ENCODE results near the gene VPS4A. TPM values are rescaled to one million over a fixed set of nuclear protein-coding genes. Genes with fewer than 3 reads are reported as not detected.

VPS4A gene
- polyA plus RNA-seq, 1 donor from 2014 or later, result 46.3 TPM

DNA sequence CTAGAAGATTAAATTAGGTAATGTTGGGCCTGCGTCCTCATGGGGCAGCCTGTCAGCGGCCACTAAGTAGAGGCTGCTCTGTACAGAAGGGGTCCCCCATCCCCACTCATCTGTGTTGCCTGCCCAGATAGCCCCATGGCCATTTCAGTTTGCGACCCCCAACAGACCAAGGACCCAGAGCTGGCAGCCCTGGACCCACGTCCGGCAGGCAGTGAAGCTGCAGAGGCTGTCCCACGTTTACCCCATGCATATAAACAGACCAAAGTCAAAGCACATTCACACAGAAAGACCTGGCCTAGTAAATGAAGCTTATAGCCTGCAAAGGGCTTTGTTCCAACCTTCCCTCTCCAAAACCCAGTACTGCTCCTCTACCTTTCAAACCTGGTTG, 14.6 kb downstream of the VPS4A start:
- Histone ChIP-seq H3K27me3 (ENCODE audit: insufficient read depth, low read depth, low read length) (no peaks in the 10 kb centered on the region), H3K4me2 (ENCODE audit: low read length) (no peak overlapping the region)

DNA sequence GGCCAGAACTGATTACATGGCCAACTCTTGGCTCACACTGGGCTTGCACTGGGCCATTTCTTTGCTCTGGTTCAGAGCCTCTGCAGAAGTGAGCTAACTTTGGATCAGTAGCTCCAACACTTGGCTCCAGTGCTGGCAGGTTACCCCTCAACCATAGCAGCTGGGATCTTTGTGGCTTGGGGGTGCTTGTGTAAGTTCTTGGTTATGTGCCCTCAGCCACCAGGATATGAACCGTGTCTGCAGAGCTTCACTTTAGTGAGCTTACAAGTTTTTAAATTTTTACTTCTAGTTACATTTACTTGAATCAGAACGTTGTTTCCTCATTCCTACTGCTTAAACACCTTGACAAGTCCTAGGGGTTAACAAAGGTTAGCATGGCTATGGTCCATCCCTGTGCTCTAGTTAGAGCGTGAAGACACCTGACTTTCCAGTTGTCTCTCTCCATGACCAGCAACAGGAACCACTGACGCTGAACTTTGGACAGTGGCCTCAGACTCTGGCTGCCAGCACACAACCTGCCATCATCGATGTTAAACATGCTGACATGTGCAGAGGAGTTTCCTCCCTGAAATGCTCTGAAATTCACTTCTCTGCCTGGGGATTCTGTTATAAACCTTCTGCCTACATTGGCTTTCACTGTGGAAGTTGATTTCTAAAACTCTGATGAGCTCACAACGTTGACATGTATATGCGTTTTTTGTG, 15.2 kb downstream of the VPS4A start:
- H3K9me2 ChIP-seq (ENCODE audit: insufficient read depth, low read length), result no peaks in the 10 kb centered on the region
- no peak overlapping the region for H2AFZ ChIP-seq (ENCODE audit: low read depth, low read length)
- H3K9me3 ChIP-seq (ENCODE audit: low read length), result no peaks in the 10 kb centered on the region
- no peaks in the 10 kb centered on the region for H3K27me3 ChIP-seq (ENCODE audit: insufficient read depth, low read depth, low read length)
- H3K79me2 ChIP-seq (replicated peaks; ENCODE audit: insufficient read depth, low read length), result peaks cover 34% of the 10 kb centered on the region
- no peaks in the 10 kb centered on the region for H3F3A ChIP-seq (ENCODE audit: insufficient read depth, low read length, poor library complexity, severe bottlenecking)
- no peak overlapping the region for H3K4me3 ChIP-seq (ENCODE audit: low read length)
- H3K4me2 ChIP-seq (ENCODE audit: low read length), result no peak overlapping the region
- TF ChIP-seq RAD21 (conservative IDR thresholded peaks at IDR 0.05), result no peak
- TF ChIP-seq MXI1 (conservative IDR thresholded peaks at IDR 0.05; ENCODE audit: poor library complexity, severe bottlenecking), result no peak
- TF ChIP-seq EZH2 (IDR thresholded peaks at IDR 0.05; ENCODE audit: borderline replicate concordance, insufficient read depth, low read length, poor library complexity, severe bottlenecking), result no peak
- TF ChIP-seq SMC3 (conservative IDR thresholded peaks at IDR 0.05; ENCODE audit: poor library complexity), result no peak
- TF ChIP-seq POLR2AphosphoS5 (IDR thresholded peaks at IDR 0.05), result no peak
- no peak for TF ChIP-seq EP300 (conservative IDR thresholded peaks at IDR 0.05; ENCODE audit: poor library complexity, severe bottlenecking)
- TF ChIP-seq, protein P1, sequence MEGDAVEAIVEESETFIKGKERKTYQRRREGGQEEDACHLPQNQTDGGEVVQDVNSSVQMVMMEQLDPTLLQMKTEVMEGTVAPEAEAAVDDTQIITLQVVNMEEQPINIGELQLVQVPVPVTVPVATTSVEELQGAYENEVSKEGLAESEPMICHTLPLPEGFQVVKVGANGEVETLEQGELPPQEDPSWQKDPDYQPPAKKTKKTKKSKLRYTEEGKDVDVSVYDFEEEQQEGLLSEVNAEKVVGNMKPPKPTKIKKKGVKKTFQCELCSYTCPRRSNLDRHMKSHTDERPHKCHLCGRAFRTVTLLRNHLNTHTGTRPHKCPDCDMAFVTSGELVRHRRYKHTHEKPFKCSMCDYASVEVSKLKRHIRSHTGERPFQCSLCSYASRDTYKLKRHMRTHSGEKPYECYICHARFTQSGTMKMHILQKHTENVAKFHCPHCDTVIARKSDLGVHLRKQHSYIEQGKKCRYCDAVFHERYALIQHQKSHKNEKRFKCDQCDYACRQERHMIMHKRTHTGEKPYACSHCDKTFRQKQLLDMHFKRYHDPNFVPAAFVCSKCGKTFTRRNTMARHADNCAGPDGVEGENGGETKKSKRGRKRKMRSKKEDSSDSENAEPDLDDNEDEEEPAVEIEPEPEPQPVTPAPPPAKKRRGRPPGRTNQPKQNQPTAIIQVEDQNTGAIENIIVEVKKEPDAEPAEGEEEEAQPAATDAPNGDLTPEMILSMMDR (IDR thresholded peaks at IDR 0.05; ENCODE audit: poor library complexity, severe bottlenecking), result no peak
- TF ChIP-seq TAF1 (IDR thresholded peaks at IDR 0.05; ENCODE audit: low read depth), result no peak
- TF ChIP-seq, protein P2, sequence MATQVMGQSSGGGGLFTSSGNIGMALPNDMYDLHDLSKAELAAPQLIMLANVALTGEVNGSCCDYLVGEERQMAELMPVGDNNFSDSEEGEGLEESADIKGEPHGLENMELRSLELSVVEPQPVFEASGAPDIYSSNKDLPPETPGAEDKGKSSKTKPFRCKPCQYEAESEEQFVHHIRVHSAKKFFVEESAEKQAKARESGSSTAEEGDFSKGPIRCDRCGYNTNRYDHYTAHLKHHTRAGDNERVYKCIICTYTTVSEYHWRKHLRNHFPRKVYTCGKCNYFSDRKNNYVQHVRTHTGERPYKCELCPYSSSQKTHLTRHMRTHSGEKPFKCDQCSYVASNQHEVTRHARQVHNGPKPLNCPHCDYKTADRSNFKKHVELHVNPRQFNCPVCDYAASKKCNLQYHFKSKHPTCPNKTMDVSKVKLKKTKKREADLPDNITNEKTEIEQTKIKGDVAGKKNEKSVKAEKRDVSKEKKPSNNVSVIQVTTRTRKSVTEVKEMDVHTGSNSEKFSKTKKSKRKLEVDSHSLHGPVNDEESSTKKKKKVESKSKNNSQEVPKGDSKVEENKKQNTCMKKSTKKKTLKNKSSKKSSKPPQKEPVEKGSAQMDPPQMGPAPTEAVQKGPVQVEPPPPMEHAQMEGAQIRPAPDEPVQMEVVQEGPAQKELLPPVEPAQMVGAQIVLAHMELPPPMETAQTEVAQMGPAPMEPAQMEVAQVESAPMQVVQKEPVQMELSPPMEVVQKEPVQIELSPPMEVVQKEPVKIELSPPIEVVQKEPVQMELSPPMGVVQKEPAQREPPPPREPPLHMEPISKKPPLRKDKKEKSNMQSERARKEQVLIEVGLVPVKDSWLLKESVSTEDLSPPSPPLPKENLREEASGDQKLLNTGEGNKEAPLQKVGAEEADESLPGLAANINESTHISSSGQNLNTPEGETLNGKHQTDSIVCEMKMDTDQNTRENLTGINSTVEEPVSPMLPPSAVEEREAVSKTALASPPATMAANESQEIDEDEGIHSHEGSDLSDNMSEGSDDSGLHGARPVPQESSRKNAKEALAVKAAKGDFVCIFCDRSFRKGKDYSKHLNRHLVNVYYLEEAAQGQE (IDR thresholded peaks at IDR 0.05; ENCODE audit: borderline replicate concordance), result no peak
- H3K9ac ChIP-seq (ENCODE audit: low read length), result no peak overlapping the region
- H3K27ac ChIP-seq (ENCODE audit: low read length), result no peak overlapping the region
- peaks cover 6% of the 10 kb centered on the region for H4K20me1 ChIP-seq (ENCODE audit: insufficient read depth)
- H3K36me3 ChIP-seq (ENCODE audit: insufficient read depth, low read length), result peaks cover 9% of the 10 kb centered on the region

More for the DNA sequence above, 14.6 kb downstream of the VPS4A start:
- H3K79me2 ChIP-seq (replicated peaks; ENCODE audit: insufficient read depth, low read length), result peaks cover 34% of the 10 kb centered on the region
- no peak overlapping the region for H2AFZ ChIP-seq (ENCODE audit: low read depth, low read length)
- H3F3A ChIP-seq (ENCODE audit: insufficient read depth, low read length, poor library complexity, severe bottlenecking), result no peaks in the 10 kb centered on the region
- H3K9me3 ChIP-seq (ENCODE audit: low read length), result no peaks in the 10 kb centered on the region
- H3K9ac ChIP-seq (ENCODE audit: low read length), result no peak overlapping the region
- H4K20me1 ChIP-seq (ENCODE audit: insufficient read depth), result peaks cover 6% of the 10 kb centered on the region
- peaks cover 9% of the 10 kb centered on the region for H3K36me3 ChIP-seq (ENCODE audit: insufficient read depth, low read length)
- H3K27ac ChIP-seq (ENCODE audit: low read length), result no peak overlapping the region
- TF ChIP-seq EP300 (conservative IDR thresholded peaks at IDR 0.05; ENCODE audit: poor library complexity, severe bottlenecking) (no peak), MXI1 (conservative IDR thresholded peaks at IDR 0.05; ENCODE audit: poor library complexity, severe bottlenecking) (no peak)
- TF ChIP-seq, protein P2 (IDR thresholded peaks at IDR 0.05; ENCODE audit: borderline replicate concordance), result no peak
- TF ChIP-seq, protein P1 (IDR thresholded peaks at IDR 0.05; ENCODE audit: poor library complexity, severe bottlenecking), result no peak
- no peak overlapping the region for H3K4me3 ChIP-seq (ENCODE audit: low read length)
- no peaks in the 10 kb centered on the region for H3K9me2 ChIP-seq (ENCODE audit: insufficient read depth, low read length)
